GM23338 (cell line): Measurements from ENCODE around the gene RNF213. TPM values are rescaled to one million over a fixed set of nuclear protein-coding genes. Genes with fewer than 3 reads are reported as not detected.
"Not testable (repeated sequence)": the region's sequence is repeated elsewhere in the genome, so short reads cannot be mapped to it uniquely, and the experiment has no call there.

Experiments
- ATAC-seq: fragments of 200-7000 bp; cut with Tn5 transposase; 3 replicates; pipeline ENCODE4 v1.9.1; 2020
- DNase-seq: peaks from one replicate; pipeline ENCODE4 v3.0.0-alpha.2; 2015; ENCODE audit warnings: low spot score
- H2AFZ ChIP-seq: fragments of 200-600 bp; sonication (generic); 2 replicates; pipeline ENCODE4 v1.8.0; 2016; ENCODE audit warnings: antibody characterized with exemption, mild to moderate bottlenecking, moderate library complexity
- H3F3A ChIP-seq: fragments of 200-600 bp; sonication (generic); replicated peaks from 2 replicates; pipeline ENCODE4 v1.8.0; 2017; ENCODE audit warnings: antibody characterized with exemption, mixed run types, low read depth
- H3K27ac ChIP-seq: fragments of 200-600 bp; sonication (generic); 2 replicates; pipeline ENCODE4 v1.6.1; 2016; ENCODE audit warnings: low read depth
- H3K27me3 ChIP-seq: fragments of 200-600 bp; sonication (generic); 2 replicates; pipeline ENCODE4 v1.8.0; 2016; ENCODE audit warnings: mild to moderate bottlenecking, mixed run types, moderate library complexity; ENCODE audit not compliant: insufficient read depth
- H3K36me3 ChIP-seq: fragments of 200-600 bp; sonication (generic); 2 replicates; pipeline ENCODE4 v1.8.0; 2016; ENCODE audit warnings: mild to moderate bottlenecking; ENCODE audit not compliant: insufficient read depth
- H3K4me1 ChIP-seq: fragments of 200-600 bp; sonication (generic); 2 replicates; pipeline ENCODE4 v1.8.0; 2016; ENCODE audit warnings: mild to moderate bottlenecking, moderate library complexity; ENCODE audit not compliant: insufficient read depth
- H3K4me2 ChIP-seq: fragments of 200-600 bp; sonication (generic); 2 replicates; pipeline ENCODE4 v1.7.1; 2017; ENCODE audit warnings: mixed run types
- H3K4me3 ChIP-seq: fragments of 200-600 bp; sonication (generic); 2 replicates; pipeline ENCODE4 v1.6.1; 2016; ENCODE audit warnings: mixed run types
- H3K79me2 ChIP-seq: fragments of 200-600 bp; sonication (generic); replicated peaks from 2 replicates; pipeline ENCODE4 v1.8.0; 2017; ENCODE audit warnings: mild to moderate bottlenecking; ENCODE audit not compliant: insufficient read depth
- H3K9me2 ChIP-seq: fragments of 200-600 bp; sonication (generic); 2 replicates; pipeline ENCODE4 v1.8.0; 2017; ENCODE audit not compliant: insufficient read depth
- H4K20me1 ChIP-seq: fragments of 200-600 bp; sonication (generic); replicated peaks from 2 replicates; pipeline ENCODE4 v1.8.0; 2017; ENCODE audit warnings: mild to moderate bottlenecking; ENCODE audit not compliant: insufficient read depth
- H3K27ac Mint-ChIP-seq: 2 replicates; pipeline ENCODE4 v1.8.0; 2020; ENCODE audit warnings: inconsistent platforms, mild to moderate bottlenecking, moderate library complexity, mixed read lengths
- H3K27me3 Mint-ChIP-seq: 3 replicates; pipeline ENCODE4 v1.8.0; 2022; ENCODE audit warnings: low read depth, mild to moderate bottlenecking, moderate library complexity, mixed read lengths, inconsistent platforms; ENCODE audit not compliant: insufficient read depth, poor library complexity
- H3K36me3 Mint-ChIP-seq: 3 replicates; pipeline ENCODE4 v1.8.0; 2021; ENCODE audit warnings: low read depth, mild to moderate bottlenecking, inconsistent platforms, moderate library complexity, mixed read lengths
- H3K4me1 Mint-ChIP-seq: 3 replicates; pipeline ENCODE4 v1.8.0; 2020; ENCODE audit warnings: mild to moderate bottlenecking, inconsistent platforms, mixed read lengths
- H3K4me3 Mint-ChIP-seq: 3 replicates; pipeline ENCODE4 v1.8.0; 2021; ENCODE audit warnings: moderate library complexity, mild to moderate bottlenecking, inconsistent platforms, mixed read lengths
- H3K9me3 Mint-ChIP-seq: 3 replicates; pipeline ENCODE4 v1.8.0; 2020; ENCODE audit warnings: moderate library complexity, mild to moderate bottlenecking, inconsistent platforms, mixed read lengths
- ETS1 ChIP-seq: IDR thresholded peaks from 2 replicates; pipeline ENCODE4 v1.6.1; 2016; ENCODE audit warnings: antibody characterized with exemption
- EZH2 ChIP-seq: fragments of 200-600 bp; sonication (generic); IDR thresholded peaks from one replicate; pipeline ENCODE4 v1.8.0; 2017; ENCODE audit warnings: antibody characterized with exemption, mild to moderate bottlenecking, low read depth; ENCODE audit not compliant: unreplicated experiment
- EZH2phosphoT487 ChIP-seq: fragments of 200-600 bp; sonication (generic); IDR thresholded peaks from one replicate; pipeline ENCODE4 v1.8.1; 2018; ENCODE audit warnings: antibody characterized with exemption; ENCODE audit not compliant: unreplicated experiment
- JUNB ChIP-seq: IDR thresholded peaks from one replicate; pipeline ENCODE4 v1.6.1; 2016; ENCODE audit warnings: antibody characterized with exemption; ENCODE audit not compliant: unreplicated experiment
- POLR2AphosphoS5 ChIP-seq: IDR thresholded peaks from 2 replicates; pipeline ENCODE4 v1.6.1; 2016; ENCODE audit warnings: antibody characterized with exemption, low read depth
- STAT1 ChIP-seq: IDR thresholded peaks from one replicate; pipeline ENCODE4 v1.6.1; 2016; ENCODE audit warnings: antibody characterized with exemption; ENCODE audit not compliant: unreplicated experiment
- ZNF114 ChIP-seq: fragments of 250-450 bp; sonication (Bioruptor Pico); IDR thresholded peaks from 2 replicates; pipeline ENCODE4 v1.5.0; 2020; ENCODE audit warnings: mild to moderate bottlenecking, moderate library complexity
- ZNF331 ChIP-seq: fragments of 250-450 bp; sonication (Bioruptor Pico); IDR thresholded peaks from 2 replicates; pipeline ENCODE4 v1.5.0; 2020; ENCODE audit warnings: low read depth, mild to moderate bottlenecking, moderate library complexity
- ZNF462 ChIP-seq: fragments of 250-450 bp; sonication (Bioruptor Pico); IDR thresholded peaks from 2 replicates; pipeline ENCODE4 v1.5.0; 2020; ENCODE audit warnings: mild to moderate bottlenecking, moderate library complexity
- polyA plus RNA-seq: library from polyadenylated mRNA; unstranded; fragments of >200 nt; fragmentation: Nextera tagmentation; extraction: Ambion mirVana; gene quantifications from 2 replicates; pipeline ENCODE4 v1.2.1, GENCODE V29; 2016
- total RNA-seq: library from RNA; depleted of rRNA; stranded (reverse); fragments of >200 nt; shearing (Covaris generic); gene quantifications from 2 replicates; pipeline ENCODE4 v1.2.3, GENCODE V29; 2014

The RNF213 gene
- total and polyA plus RNA-seq, 2 experiments from 2014 or later: 21.2 to 67.2 TPM

- no peak for TF ChIP-seq ZNF462 (CRISPR knock-in tag)
- no peak for TF ChIP-seq ETS1
- TF ChIP-seq EZH2: no peak
- TF ChIP-seq EZH2phosphoT487: no peak
- no peak for TF ChIP-seq ZNF331
- TF ChIP-seq POLR2AphosphoS5: no peak
- no peak for TF ChIP-seq STAT1
- no peak for TF ChIP-seq JUNB
- TF ChIP-seq ZNF114: no peak
These were observed 14.3 kb downstream of the RNF213 start (continued) for GRCh38 chr17:80274871-80275449.

GRCh38 chr17:80275857-80276256 is 15.2 kb downstream of the RNF213 start:
- H3K9me2 ChIP-seq, H3K79me2 ChIP-seq, H2AFZ ChIP-seq, H3K27ac Mint-ChIP-seq, H3K9me3 Mint-ChIP-seq, DNase-seq, H3K27ac ChIP-seq, H3F3A ChIP-seq, H3K4me3 Mint-ChIP-seq, H3K4me3 ChIP-seq, H3K4me2 ChIP-seq, H3K27me3 ChIP-seq, H3K36me3 ChIP-seq, ATAC-seq, H3K4me1 ChIP-seq: not testable (repeated sequence)
- Mint-ChIP-seq H3K36me3 (peaks cover 24% of the 10 kb centered on the region), H3K4me1 (peaks cover 14% of the 10 kb centered on the region), H3K27me3 (peaks cover 21% of the 10 kb centered on the region)
- 0 out of 2 replicates have a peak, but pooled peaks cover 10% of the 10 kb centered on the region for H4K20me1 ChIP-seq
